ENCODE results near the gene WDR70. TPM values are rescaled to one million over a fixed set of nuclear protein-coding genes. Genes with fewer than 3 reads are reported as not detected.
"Not testable (repeated sequence)": the region's sequence is repeated elsewhere in the genome, so short reads cannot be mapped to it uniquely, and the experiment has no call there.

WDR70 gene
- total RNA-seq, 1 donor from 2014 or later, result 23.6 TPM

DNA sequence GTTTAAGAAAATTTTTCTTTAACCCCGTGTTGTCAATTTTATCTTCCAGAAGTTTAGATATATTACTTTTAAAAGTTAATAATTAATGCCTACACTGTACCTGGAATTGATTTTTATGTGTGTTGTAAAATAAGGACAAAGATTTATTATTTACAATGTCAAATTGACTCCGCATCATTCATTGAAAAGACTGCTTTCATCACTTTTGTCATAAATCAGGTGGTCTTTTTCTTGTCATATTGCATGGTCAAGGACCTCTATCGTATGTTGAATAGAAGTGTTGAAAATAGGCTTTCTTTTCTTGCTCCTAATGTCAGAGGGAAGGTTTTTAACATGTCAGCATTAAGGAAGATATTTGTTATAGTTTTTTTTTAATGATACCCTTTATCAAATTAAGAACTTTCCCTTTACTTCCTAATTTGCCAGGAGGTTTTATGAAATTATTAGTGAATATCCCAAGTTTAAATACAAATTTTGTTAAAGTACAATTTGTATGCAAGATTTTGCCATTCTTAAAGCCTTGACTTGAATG lies 92.6 kb downstream of the WDR70 start:
- Mint-ChIP-seq H3K9me3 (ENCODE audit: low read depth) (peaks cover 8% of the 10 kb centered on the region), H3K27me3 (ENCODE audit: low read depth) (no peaks in the 10 kb centered on the region), H3K4me3 (ENCODE audit: unreplicated experiment) (no peak overlapping the region), H3K4me1 (ENCODE audit: low read depth) (no peaks in the 10 kb centered on the region), H3K27ac (ENCODE audit: unreplicated experiment) (no peak overlapping the region), H3K36me3 (ENCODE audit: low read depth) (peaks cover 6% of the 10 kb centered on the region)
- no peak for DNase-seq (ENCODE audit: low spot score)
- TF ChIP-seq, protein P1, sequence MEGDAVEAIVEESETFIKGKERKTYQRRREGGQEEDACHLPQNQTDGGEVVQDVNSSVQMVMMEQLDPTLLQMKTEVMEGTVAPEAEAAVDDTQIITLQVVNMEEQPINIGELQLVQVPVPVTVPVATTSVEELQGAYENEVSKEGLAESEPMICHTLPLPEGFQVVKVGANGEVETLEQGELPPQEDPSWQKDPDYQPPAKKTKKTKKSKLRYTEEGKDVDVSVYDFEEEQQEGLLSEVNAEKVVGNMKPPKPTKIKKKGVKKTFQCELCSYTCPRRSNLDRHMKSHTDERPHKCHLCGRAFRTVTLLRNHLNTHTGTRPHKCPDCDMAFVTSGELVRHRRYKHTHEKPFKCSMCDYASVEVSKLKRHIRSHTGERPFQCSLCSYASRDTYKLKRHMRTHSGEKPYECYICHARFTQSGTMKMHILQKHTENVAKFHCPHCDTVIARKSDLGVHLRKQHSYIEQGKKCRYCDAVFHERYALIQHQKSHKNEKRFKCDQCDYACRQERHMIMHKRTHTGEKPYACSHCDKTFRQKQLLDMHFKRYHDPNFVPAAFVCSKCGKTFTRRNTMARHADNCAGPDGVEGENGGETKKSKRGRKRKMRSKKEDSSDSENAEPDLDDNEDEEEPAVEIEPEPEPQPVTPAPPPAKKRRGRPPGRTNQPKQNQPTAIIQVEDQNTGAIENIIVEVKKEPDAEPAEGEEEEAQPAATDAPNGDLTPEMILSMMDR (IDR thresholded peaks at IDR 0.05), result no peak

DNA sequence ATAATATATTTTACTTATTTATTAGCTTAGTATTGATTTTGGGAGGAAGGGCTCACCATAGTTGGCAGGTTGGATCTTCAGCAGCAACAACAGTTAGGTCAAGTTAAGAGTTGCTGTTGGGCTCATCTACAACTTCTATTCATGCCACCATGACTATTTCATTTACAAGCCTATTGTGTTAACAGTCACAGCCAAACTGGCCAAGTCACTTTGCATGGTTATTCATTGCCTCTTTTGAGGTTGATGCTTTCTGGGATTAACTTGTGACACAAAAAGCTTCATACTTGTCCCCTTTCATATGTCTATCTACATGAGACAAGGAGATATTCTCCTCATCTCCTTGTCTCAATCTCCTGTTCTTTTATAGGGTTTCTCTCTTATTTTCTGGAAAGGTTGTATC lies 98.3 kb downstream of the WDR70 start:
- no peak overlapping the region for H3K4me3 Mint-ChIP-seq (ENCODE audit: unreplicated experiment)
- TF ChIP-seq, protein P1 (IDR thresholded peaks at IDR 0.05), result no peak
- H3K4me1 Mint-ChIP-seq (ENCODE audit: low read depth), result no peaks in the 10 kb centered on the region
- no peaks in the 10 kb centered on the region for H3K9me3 Mint-ChIP-seq (ENCODE audit: low read depth)
- DNase-seq (ENCODE audit: low spot score), result no peak
- H3K27me3 Mint-ChIP-seq (ENCODE audit: low read depth), result no peaks in the 10 kb centered on the region
- peaks cover 26% of the 10 kb centered on the region for H3K36me3 Mint-ChIP-seq (ENCODE audit: low read depth)
- H3K27ac Mint-ChIP-seq (ENCODE audit: unreplicated experiment), result no peak overlapping the region

DNA sequence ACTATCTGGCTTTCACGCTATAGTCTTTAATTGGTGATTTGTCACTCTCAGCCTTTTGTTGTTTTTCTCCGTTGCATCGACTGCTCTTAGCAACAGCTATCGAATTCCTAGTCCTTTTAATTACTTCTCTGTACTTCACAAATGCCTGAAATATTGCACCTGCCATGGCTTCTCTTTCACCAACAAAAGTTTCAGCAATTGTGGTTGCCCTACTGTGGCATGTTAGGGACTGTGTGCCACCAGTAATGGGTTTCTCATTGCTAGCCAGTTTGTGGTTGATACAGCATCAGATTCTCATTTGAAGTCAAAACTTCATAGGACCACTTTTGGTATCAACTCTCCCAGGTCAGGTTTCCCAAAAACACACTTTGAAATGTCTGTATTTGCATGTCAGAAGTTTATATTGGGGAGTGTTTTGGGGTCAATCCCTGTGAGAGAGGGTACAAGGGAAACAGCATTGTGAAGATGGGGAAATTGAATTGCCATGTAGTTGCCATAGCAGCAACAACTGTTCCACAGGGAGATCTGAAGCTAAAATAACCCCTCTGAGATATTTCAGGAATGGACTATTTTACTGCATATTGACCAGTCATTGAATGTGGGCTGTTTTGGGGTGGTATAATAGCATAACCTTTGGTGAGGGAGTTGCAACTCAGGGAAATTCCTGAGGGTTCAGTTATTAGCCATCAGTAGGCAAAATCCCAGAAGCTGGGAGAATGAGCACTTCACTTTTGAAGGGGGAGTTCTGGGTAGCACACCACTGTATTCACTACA lies 99.2 kb downstream of the WDR70 start:
- H3K27ac Mint-ChIP-seq (ENCODE audit: unreplicated experiment), result no peak overlapping the region
- no peak for DNase-seq (ENCODE audit: low spot score)
- no peaks in the 10 kb centered on the region for H3K9me3 Mint-ChIP-seq (ENCODE audit: low read depth)
- H3K36me3 Mint-ChIP-seq (ENCODE audit: low read depth), result peaks cover 27% of the 10 kb centered on the region
- H3K4me3 Mint-ChIP-seq (ENCODE audit: unreplicated experiment), result no peak overlapping the region
- no peaks in the 10 kb centered on the region for H3K27me3 Mint-ChIP-seq (ENCODE audit: low read depth)
- no peaks in the 10 kb centered on the region for H3K4me1 Mint-ChIP-seq (ENCODE audit: low read depth)
- TF ChIP-seq, protein P1 (IDR thresholded peaks at IDR 0.05), result no peak

DNA sequence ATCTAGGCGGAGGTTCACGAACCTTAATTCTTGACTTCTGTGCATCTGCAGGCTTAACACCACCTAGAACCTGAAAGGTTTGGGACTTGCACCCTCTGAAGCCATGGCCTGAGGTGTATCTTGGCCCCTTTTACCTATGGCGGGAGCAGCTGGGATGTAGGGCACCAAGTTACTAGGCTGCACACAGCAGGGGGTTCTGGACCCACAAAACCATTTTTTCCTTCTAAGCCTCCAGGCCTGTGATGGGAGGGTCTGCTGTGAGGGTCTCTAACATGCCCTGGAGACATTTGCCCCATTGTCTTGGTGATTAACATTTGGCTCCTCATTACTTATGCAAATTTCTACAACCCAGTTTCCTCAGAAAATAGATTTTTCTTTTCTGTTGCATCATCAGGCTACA lies 102.3 kb downstream of the WDR70 start:
- not testable (repeated sequence) for H3K27ac Mint-ChIP-seq (ENCODE audit: unreplicated experiment); H3K27me3 Mint-ChIP-seq (ENCODE audit: low read depth); H3K9me3 Mint-ChIP-seq (ENCODE audit: low read depth); DNase-seq (ENCODE audit: low spot score); H3K4me3 Mint-ChIP-seq (ENCODE audit: unreplicated experiment); H3K4me1 Mint-ChIP-seq (ENCODE audit: low read depth)
- H3K36me3 Mint-ChIP-seq (ENCODE audit: low read depth), result peaks cover 27% of the 10 kb centered on the region

DNA sequence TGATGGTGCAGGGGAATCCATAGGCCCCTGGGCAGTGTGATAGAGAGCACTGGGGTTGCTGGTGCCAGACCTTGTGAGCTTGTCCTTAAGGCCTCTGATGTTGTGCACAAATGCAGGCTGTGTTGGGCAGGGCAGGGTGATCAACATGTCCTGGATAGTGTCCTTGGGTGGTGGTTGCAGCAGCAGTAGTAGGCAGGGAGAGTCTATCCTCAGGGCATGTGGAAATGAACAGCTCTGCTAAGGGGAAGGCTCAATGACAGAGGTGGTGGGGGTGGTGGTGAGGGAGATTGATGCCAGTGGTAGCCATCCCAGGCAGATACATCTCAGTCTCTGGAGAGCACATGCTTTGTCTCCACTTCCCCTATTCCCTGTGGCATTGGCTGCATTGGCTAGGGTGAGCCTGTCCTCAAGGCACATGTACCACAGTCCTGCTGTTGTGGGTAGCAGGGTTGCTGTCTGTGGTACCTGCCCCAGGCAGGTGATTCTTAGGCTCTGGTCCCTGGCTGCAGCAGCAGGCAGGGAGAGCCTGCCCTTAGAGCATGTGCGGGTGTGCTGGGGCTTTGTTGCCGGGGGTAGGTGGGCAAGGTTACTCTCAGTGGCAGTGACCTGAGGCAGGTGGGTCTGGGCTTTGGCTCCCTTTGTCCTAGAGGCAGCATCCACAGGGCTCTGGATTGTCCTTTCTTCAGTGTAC lies 111.1 kb downstream of the WDR70 start:
- Mint-ChIP-seq H3K27ac (ENCODE audit: unreplicated experiment) (no peak overlapping the region), H3K27me3 (ENCODE audit: low read depth) (no peaks in the 10 kb centered on the region), H3K9me3 (ENCODE audit: low read depth) (peaks cover 9% of the 10 kb centered on the region), H3K4me1 (ENCODE audit: low read depth) (peaks cover 3% of the 10 kb centered on the region), H3K4me3 (ENCODE audit: unreplicated experiment) (no peak overlapping the region), H3K36me3 (ENCODE audit: low read depth) (peaks cover 9% of the 10 kb centered on the region)
- TF ChIP-seq, protein P1 (IDR thresholded peaks at IDR 0.05), result no peak
- DNase-seq (ENCODE audit: low spot score), result no peak
